GM12878 (cell line): Measurements from ENCODE around the gene TSSK2. TPM values are rescaled to one million over a fixed set of nuclear protein-coding genes. Genes with fewer than 3 reads are reported as not detected.

ENCODE experiments used
- ATAC-seq: fragments of 200-7000 bp; cut with Tn5 transposase; 3 replicates; pipeline ENCODE4 v1.9.1; 2020; ENCODE audit warnings: mild to moderate bottlenecking, moderate library complexity
- BruUV-seq: library from RNA; stranded (reverse); fragments of 400-500 nt; replicated peaks from 2 replicates; lab custom pipeline; 2021; lab: Mats Ljungman, UMichigan
- CTCF ChIA-PET: fragments of 300-600 bp; sonication (Branson Sonifier 250); formaldehyde crosslinking; extraction: SDS; loops from one replicate; lab custom pipeline; 2021; ENCODE audit warnings: inconsistent platforms; lab: Yijun Ruan, JAX
- POLR2A ChIA-PET: fragments of 350-600 bp; formaldehyde crosslinking; extraction: SDS; loops from one replicate; lab custom pipeline; 2021; ENCODE audit warnings: inconsistent platforms; lab: Charles Lee
- RAD21 ChIA-PET: fragments of 300-600 bp; sonication (Branson Sonifier 250); formaldehyde crosslinking; loops from one replicate; lab custom pipeline; 2023; ENCODE audit warnings: antibody characterized with exemption; ENCODE audit not compliant: unreplicated experiment; lab: Charles Lee
- SMC1A ChIA-PET: fragments of 300-600 bp; sonication (Branson Sonifier 250); formaldehyde crosslinking; loops from one replicate; lab custom pipeline; 2023; ENCODE audit not compliant: unreplicated experiment, uncharacterized antibody; lab: Charles Lee
- DNase-seq: peaks from one replicate; pipeline ENCODE4 v3.0.0-alpha.2; 2011; ENCODE audit warnings: low read depth, low spot score
- FAIRE-seq: peaks from 3 replicates; lab custom pipeline; 2011; peaks lifted over from hg19 to GRCh38; lab: Jason Lieb, UNC
- H2AFZ ChIP-seq: 2 replicates; pipeline ENCODE4 v1.6.0; 2011; ENCODE audit warnings: low read depth, low read length, control low read depth; ENCODE audit not compliant: control insufficient read depth
- H3K27ac ChIP-seq: 2 replicates; pipeline ENCODE4 v1.5.1; 2011; ENCODE audit warnings: control low read depth; ENCODE audit not compliant: control insufficient read depth, insufficient read depth
- H3K27me3 ChIP-seq, 2 experiments: replicated peaks in 1 of 2; 2 replicates each; pipeline versions ENCODE4 v1.6.0 to v1.6.1; 2011; ENCODE audit warnings: low read length in 1 of 2; ENCODE audit not compliant: control insufficient read depth in 2 of 2, insufficient read depth in 2 of 2
- H3K36me3 ChIP-seq, 2 experiments: 2 replicates each; pipeline ENCODE4 v1.5.1; 2011; ENCODE audit warnings: low read length in 1 of 2; ENCODE audit not compliant: control insufficient read depth in 2 of 2, insufficient read depth in 2 of 2
- H3K4me1 ChIP-seq: 2 replicates; pipeline ENCODE4 v1.6.1; 2011; ENCODE audit warnings: mild to moderate bottlenecking, low read length, moderate library complexity, mixed read lengths; ENCODE audit not compliant: control insufficient read depth, insufficient read depth
- H3K4me2 ChIP-seq: 2 replicates; pipeline ENCODE4 v1.6.0; 2011; ENCODE audit warnings: control low read depth; ENCODE audit not compliant: control insufficient read depth, insufficient read depth
- H3K4me3 ChIP-seq: fragments of 200-600 bp; sonication (generic); 2 replicates; pipeline ENCODE4 v1.5.1; 2016
- H3K79me2 ChIP-seq: 2 replicates; pipeline ENCODE4 v1.6.0; 2011; ENCODE audit warnings: low read length; ENCODE audit not compliant: control insufficient read depth, insufficient read depth
- H3K9ac ChIP-seq: 2 replicates; pipeline ENCODE4 v1.8.0; 2011; ENCODE audit warnings: low read length, control low read depth, mixed read lengths; ENCODE audit not compliant: control insufficient read depth, insufficient read depth
- H3K9me3 ChIP-seq: replicated peaks from 3 replicates; pipeline ENCODE4 v1.5.1; 2011; ENCODE audit warnings: mild to moderate bottlenecking, low read length; ENCODE audit not compliant: control insufficient read depth, insufficient read depth
- H4K20me1 ChIP-seq: 2 replicates; pipeline ENCODE4 v1.6.0; 2011; ENCODE audit not compliant: control insufficient read depth, insufficient read depth
- ATF7 ChIP-seq: fragments of 450-650 bp; IDR thresholded peaks from 2 replicates; pipeline ENCODE4 v1.6.1; 2016; ENCODE audit warnings: low read depth, mild to moderate bottlenecking
- CEBPZ ChIP-seq: fragments of 150-350 bp; IDR thresholded peaks from 2 replicates; pipeline ENCODE4 v1.6.1; 2016; ENCODE audit warnings: low read depth, low read length
- FOXM1 ChIP-seq: IDR thresholded peaks from 2 replicates; pipeline ENCODE4 v1.6.1; 2012; ENCODE audit warnings: low read depth, mild to moderate bottlenecking, inconsistent platforms, low read length, moderate library complexity
- KDM1A ChIP-seq: fragments of 200-600 bp; sonication (generic); IDR thresholded peaks from 2 replicates; pipeline ENCODE4 v1.6.1; 2016; ENCODE audit warnings: borderline replicate concordance
- MYB ChIP-seq: fragments of 150-350 bp; IDR thresholded peaks from 2 replicates; pipeline ENCODE4 v1.6.1; 2014; ENCODE audit warnings: mild to moderate bottlenecking, low read depth, low read length, borderline replicate concordance
- NFXL1 ChIP-seq: fragments of 450-650 bp; IDR thresholded peaks from 2 replicates; pipeline ENCODE4 v1.6.1; 2017; ENCODE audit warnings: antibody characterized with exemption, mild to moderate bottlenecking, borderline replicate concordance
- POLR2A ChIP-seq: IDR thresholded peaks from 2 replicates; pipeline ENCODE4 v1.6.1; 2011; ENCODE audit warnings: low read depth, mild to moderate bottlenecking, low read length
- RELA ChIP-seq: fragments of 450-650 bp; IDR thresholded peaks from 2 replicates; pipeline ENCODE4 v1.8.0; 2014; ENCODE audit warnings: borderline replicate concordance; ENCODE audit not compliant: partially characterized antibody
- RUNX3 ChIP-seq: IDR thresholded peaks from 2 replicates; pipeline ENCODE4 v1.6.1; 2012; ENCODE audit warnings: low read length, inconsistent platforms
- SMC3 ChIP-seq: IDR thresholded peaks from 2 replicates; pipeline ENCODE4 v1.6.1; 2011; ENCODE audit warnings: low read length, improper control_type of control experiment, borderline replicate concordance
- SREBF1 ChIP-seq: IDR thresholded peaks from 2 replicates; pipeline ENCODE4 v1.6.1; 2012; ENCODE audit warnings: mild to moderate bottlenecking, low read length
- TAF1 ChIP-seq: IDR thresholded peaks from 2 replicates; pipeline ENCODE4 v1.6.1; 2011; ENCODE audit warnings: mild to moderate bottlenecking, low read depth, low read length, borderline replicate concordance
- TARDBP ChIP-seq: IDR thresholded peaks from 2 replicates; pipeline ENCODE4 v1.6.1; 2016; ENCODE audit warnings: borderline replicate concordance
- WRNIP1 ChIP-seq: IDR thresholded peaks from 2 replicates; pipeline ENCODE4 v1.6.1; 2011; ENCODE audit warnings: low read depth, low read length, improper control_type of control experiment, borderline replicate concordance
- WGBS: methylation state at CpG from one replicate; pipeline ENCODE4 v1.1.6; 2016; ENCODE audit warnings: low lambda C conversion rate; ENCODE audit not compliant: insufficient replicate concordance, insufficient coverage; ENCODE audit errors: missing lambda C conversion rate; 5-methylcytosine and 5-hydroxymethylcytosine counted together
- in situ Hi-C: fragments of 300-500 bp; cut with MboI; formaldehyde crosslinking; loops from 9 replicates; pipeline ENCODE4 v1.14.3; 2018; ENCODE audit warnings: mixed read lengths
- intact Hi-C: fragments of 100-400 bp; cut with micrococcal nuclease; formaldehyde crosslinking; loops from one replicate; pipeline ENCODE4 v1.14.2; 2022; ENCODE audit not compliant: unreplicated experiment
- polyA plus RNA-seq, 11 experiments: library from polyadenylated mRNA; depleted of rRNA in 4 of 11; unstranded in 6 of 11; stranded (reverse) in 5 of 11; fragments of >200 nt; fragmentation: Nextera tagmentation in 4 of 11; fragmentation: Illumina TruSeq in 1 of 11; extraction: Ambion mirVana in 4 of 11; extraction: Trizol in 1 of 11; gene quantifications; 1 replicate in 1 of 11; 2 replicates in 10 of 11; pipeline versions ENCODE4 v1.2.1 to v1.2.3, GENCODE V29; 2011 to 2016; ENCODE audit warnings: inconsistent platforms in 2 of 11, missing spikeins in 2 of 11, low read depth in 1 of 11
- total RNA-seq, 4 experiments: library from RNA; depleted of rRNA in 3 of 4; stranded (reverse); fragments of >200 nt in 3 of 4; fragmentation: Illumina TruSeq in 1 of 4; extraction: Trizol in 1 of 4; gene quantifications; 2 replicates each; pipeline versions ENCODE4 v1.2.1 to v1.2.3, GENCODE V29; 2013 to 2021
- TF ChIP-seq, protein P1 (sequence below): fragments of 150-350 bp; IDR thresholded peaks from 2 replicates; pipeline ENCODE4 v1.6.1; 2014; ENCODE audit warnings: mild to moderate bottlenecking, low read depth, low read length

TSSK2 gene
- total and polyA plus RNA-seq, 10 of the 15 experiments (the other 5 are each of a cell fraction or from before 2014, with no cell fraction given) = 0.03 to 0.17 TPM; not detected in 8

DNA sequence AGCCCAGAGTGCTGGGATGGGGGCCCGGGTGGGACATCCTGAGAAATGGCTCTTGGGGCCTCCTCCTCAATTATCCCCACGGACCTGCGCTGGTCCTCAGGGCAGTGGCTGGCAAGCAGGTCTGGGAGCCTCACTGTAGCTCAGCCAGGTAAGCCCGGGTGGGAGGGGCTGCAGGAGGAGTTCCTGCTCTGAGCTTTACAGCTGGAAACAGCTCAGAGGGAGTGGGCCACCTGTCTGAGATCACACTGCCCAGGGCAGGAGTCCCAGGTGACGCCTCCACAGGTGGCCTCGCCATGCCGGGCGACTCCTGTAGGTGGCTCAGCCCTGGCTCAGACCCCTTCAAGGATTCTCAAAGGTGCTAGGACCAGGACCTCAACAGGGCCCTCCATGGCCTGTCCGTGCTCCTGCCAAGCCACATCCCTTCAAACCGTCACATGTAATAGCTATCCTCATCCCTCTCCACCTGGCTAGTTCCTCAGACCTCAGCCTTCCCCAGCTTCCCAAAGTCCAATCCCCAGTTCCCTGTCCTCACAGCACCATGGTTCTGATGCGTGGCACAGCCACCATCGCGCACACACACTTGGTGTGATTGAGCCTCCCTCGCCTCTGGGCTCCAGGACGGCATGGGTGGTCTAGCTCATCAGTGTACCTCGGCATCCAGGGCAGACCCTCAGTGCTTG lies 3.6 kb upstream of the TSSK2 start:
- no peak for FAIRE-seq
- no peaks in the 10 kb centered on the region for H3K4me1 ChIP-seq
- intact Hi-C loops = no loop called here
- no peaks in the 10 kb centered on the region for H3K9me3 ChIP-seq
- TF ChIP-seq, protein P1, sequence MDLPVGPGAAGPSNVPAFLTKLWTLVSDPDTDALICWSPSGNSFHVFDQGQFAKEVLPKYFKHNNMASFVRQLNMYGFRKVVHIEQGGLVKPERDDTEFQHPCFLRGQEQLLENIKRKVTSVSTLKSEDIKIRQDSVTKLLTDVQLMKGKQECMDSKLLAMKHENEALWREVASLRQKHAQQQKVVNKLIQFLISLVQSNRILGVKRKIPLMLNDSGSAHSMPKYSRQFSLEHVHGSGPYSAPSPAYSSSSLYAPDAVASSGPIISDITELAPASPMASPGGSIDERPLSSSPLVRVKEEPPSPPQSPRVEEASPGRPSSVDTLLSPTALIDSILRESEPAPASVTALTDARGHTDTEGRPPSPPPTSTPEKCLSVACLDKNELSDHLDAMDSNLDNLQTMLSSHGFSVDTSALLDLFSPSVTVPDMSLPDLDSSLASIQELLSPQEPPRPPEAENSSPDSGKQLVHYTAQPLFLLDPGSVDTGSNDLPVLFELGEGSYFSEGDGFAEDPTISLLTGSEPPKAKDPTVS = no peak
- no peak for TF ChIP-seq FOXM1
- TF ChIP-seq SMC3 = no peak
- no peak for TF ChIP-seq KDM1A
- TF ChIP-seq MYB = no peak
- TF ChIP-seq, all 136 proteins: peak for 0
- WGBS = 73% methylated on average over 16 of the region's 16 CpGs
- Histone ChIP-seq H3K4me3 (no peak overlapping the region), H3K27ac (no peak overlapping the region), H3K4me2 (no peak overlapping the region), H2AFZ (no peak overlapping the region), H3K79me2 (no peaks in the 10 kb centered on the region), H3K36me3 (no peaks in the 10 kb centered on the region), H4K20me1 (no peaks in the 10 kb centered on the region), H3K9ac (no peak overlapping the region), H3K27me3 (no peaks in the 10 kb centered on the region; a peak in 1 of 4 replicates)
- ChIA-PET CTCF (no interaction called here), POLR2A (no interaction called here), RAD21 (no interaction called here), SMC1A (no interaction called here)
- DNase-seq (no peak), ATAC-seq (no peak)
- in situ Hi-C loops = no loop called here
- BruUV-seq = no TSS peak

DNA sequence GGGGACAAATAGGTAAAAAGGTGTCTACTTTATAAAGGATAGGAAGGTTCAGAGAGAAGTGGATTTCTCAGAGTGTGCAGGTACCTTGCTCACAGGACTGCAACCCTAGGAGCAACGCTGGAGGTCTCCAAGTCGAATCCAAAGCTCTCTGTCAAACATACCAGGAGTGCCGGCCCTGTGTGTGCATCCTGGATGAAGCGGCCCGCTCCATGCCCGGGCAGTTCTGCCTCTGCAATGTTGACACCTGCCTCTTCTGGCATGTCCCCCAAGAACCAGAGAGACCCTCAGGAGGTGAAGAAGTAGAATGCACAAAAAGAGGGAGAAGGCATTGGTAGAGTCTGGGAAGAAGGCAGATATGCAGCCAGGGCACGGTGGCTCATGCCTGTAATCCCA lies 3.1 kb upstream of the TSSK2 start:
- ChIA-PET CTCF (no interaction called here), POLR2A (no interaction called here), RAD21 (no interaction called here), SMC1A (no interaction called here)
- Histone ChIP-seq H3K4me2 (no peak overlapping the region), H3K4me1 (no peaks in the 10 kb centered on the region), H3K36me3 (no peaks in the 10 kb centered on the region), H2AFZ (no peak overlapping the region), H4K20me1 (no peaks in the 10 kb centered on the region), H3K9ac (no peak overlapping the region), H3K27ac (no peak overlapping the region), H3K9me3 (no peaks in the 10 kb centered on the region), H3K4me3 (no peak overlapping the region), H3K79me2 (no peaks in the 10 kb centered on the region), H3K27me3 (no peaks in the 10 kb centered on the region; a peak in 1 of 4 replicates)
- no peak for ATAC-seq
- intact Hi-C loops = no loop called here
- no peak for FAIRE-seq
- BruUV-seq = no TSS peak
- in situ Hi-C loops = no loop called here
- no peak for DNase-seq
- WGBS = 55% methylated on average over 7 of the region's 7 CpGs
- no peak for TF ChIP-seq POLR2A
- no peak for TF ChIP-seq CEBPZ
- no peak for TF ChIP-seq NFXL1
- no peak for TF ChIP-seq SREBF1
- TF ChIP-seq WRNIP1 = no peak
- no peak for TF ChIP-seq RELA
- no peak for TF ChIP-seq TAF1
- TF ChIP-seq TARDBP = no peak
- no peak for TF ChIP-seq RUNX3
- no peak for TF ChIP-seq ATF7
